ENCODE measurements around the gene SYNPO2. TPM values are rescaled to one million over a fixed set of nuclear protein-coding genes. Genes with fewer than 3 reads are reported as not detected.
"Not testable (repeated sequence)": the region's sequence is repeated elsewhere in the genome, so short reads cannot be mapped to it uniquely, and the experiment has no call there.

Gene SYNPO2
- total RNA-seq, 2 experiments from 2014 or later = 1.2 to 1.4 TPM

DNA sequence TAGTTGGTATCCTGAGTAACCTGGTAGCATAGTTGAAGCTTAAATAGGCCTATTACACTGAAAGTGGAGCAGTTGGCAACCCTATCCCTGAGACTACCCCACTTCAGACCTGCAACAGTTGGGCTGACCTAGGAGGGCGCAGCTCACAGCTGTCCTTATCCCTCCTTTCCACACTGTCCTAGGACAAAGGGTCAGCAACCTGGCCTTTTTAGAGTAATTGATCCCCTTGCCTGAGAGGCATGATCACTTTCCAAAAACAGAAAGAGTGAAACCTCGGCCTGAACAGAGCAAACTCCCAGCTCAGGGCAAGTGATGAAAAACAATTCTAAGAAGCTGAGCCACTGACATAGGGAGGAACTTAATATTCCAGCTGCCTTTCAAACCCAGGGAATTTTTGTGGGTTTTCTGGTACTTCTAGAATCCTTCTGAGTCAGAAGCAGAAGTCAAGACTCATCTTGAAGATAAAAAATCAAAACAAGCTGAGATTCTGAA lies 152.1 kb downstream of the SYNPO2 start:
- H3K4me3 Mint-ChIP-seq = no peak overlapping the region
- no peaks in the 10 kb centered on the region for H3K36me3 Mint-ChIP-seq (ENCODE audit: low read depth)
- ChIA-PET POLR2A (no interaction called here), CTCF (interaction anchor here (0.7 to 1.9 kb wide), 4 partner anchors 9 to 65 kb away, joined by 3 to 6 read pairs (median 3); no protein-coding TSS in a partner anchor)
- H3K27me3 Mint-ChIP-seq = no peaks in the 10 kb centered on the region
- H3K9me3 Mint-ChIP-seq = no peaks in the 10 kb centered on the region
- H3K27ac Mint-ChIP-seq = no peak overlapping the region
- H3K4me1 Mint-ChIP-seq = peaks cover 10% of the 10 kb centered on the region
- no peak for DNase-seq

DNA sequence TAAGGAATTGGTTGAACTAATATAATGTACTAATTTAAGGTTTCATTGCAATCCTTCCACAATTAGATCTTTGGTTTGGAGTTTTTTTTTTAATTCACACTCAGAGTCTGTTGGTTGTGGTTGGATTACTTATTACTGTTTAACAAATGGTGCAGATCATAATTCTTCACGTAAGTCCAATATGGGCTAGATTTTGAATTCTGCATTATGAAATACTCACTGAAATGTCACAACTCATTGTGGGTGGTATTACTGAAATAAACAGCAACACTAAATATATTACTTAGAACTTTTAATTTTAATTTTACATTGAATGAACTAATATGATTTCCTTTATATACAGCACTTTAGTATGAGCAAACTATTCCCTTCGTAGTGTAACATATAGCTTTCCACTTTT lies 152.7 kb downstream of the SYNPO2 start:
- no peak for DNase-seq
- H3K4me1 Mint-ChIP-seq = peaks cover 10% of the 10 kb centered on the region
- ChIA-PET POLR2A (no interaction called here), CTCF (interaction anchor here (0.7 to 1.9 kb wide), 4 partner anchors 10 to 65 kb away, joined by 3 to 6 read pairs (median 3); no protein-coding TSS in a partner anchor)
- no peak overlapping the region for H3K4me3 Mint-ChIP-seq
- no peaks in the 10 kb centered on the region for H3K27me3 Mint-ChIP-seq
- no peaks in the 10 kb centered on the region for H3K9me3 Mint-ChIP-seq
- no peak overlapping the region for H3K27ac Mint-ChIP-seq
- H3K36me3 Mint-ChIP-seq (ENCODE audit: low read depth) = no peaks in the 10 kb centered on the region

DNA sequence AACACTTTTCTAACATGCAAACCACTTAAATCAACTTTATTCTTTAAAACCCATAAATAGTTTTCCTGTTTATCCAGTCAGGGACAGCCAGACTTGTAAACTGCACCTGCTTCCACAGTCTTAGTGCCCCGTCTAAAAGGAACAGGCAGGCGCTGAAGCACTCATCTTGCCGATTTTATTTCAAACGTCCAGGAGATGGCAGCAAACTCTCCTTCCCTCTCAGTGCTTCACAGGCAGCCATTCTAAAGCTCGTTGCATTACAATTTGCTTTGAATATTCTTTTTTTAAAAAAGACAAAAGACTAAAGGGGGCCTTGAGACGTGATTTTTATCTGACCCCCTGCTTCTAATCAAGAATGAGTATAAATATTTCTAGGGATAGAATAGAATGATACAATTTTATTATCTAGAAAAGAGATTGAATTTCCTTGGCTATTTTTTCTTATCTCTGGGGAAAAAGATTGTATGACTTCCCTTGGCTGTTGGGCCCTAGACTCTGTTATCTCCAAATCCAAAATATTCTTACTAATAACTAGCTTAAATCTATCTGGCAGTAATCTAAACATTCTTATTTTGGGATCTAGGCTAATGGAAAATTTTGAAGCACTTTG lies 153.4 kb downstream of the SYNPO2 start:
- Mint-ChIP-seq H3K4me1 (peaks cover 10% of the 10 kb centered on the region), H3K27ac (no peak overlapping the region), H3K27me3 (no peaks in the 10 kb centered on the region), H3K9me3 (no peaks in the 10 kb centered on the region), H3K4me3 (no peak overlapping the region), H3K36me3 (ENCODE audit: low read depth) (no peaks in the 10 kb centered on the region)
- CTCF ChIA-PET = interaction anchor here (1.1 kb wide), 1 partner anchor 66 kb away, joined by 3 read pairs; no protein-coding TSS in a partner anchor
- POLR2A ChIA-PET = no interaction called here
- DNase-seq = peak; percentile 73

DNA sequence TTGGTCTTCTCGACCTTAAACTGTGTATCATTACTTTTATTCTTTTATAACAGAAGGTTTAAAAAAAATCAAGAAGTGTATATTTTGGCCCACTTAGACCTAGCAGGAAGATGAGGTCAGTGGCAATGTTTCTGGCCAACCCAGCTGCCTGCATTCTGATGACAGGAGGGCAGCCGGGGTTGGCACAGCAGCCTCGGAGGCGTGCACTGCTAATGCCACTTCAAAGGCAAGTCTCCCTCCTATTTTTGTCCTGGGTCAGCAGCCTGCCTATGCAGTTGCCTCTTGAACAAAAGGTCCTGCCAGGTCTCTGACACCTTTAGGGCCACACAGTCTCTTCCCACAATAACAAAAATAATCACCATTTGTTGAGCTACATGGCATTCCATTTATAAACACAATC lies 157.6 kb downstream of the SYNPO2 start:
- ChIA-PET CTCF (no interaction called here), POLR2A (no interaction called here)
- H3K9me3 Mint-ChIP-seq = no peaks in the 10 kb centered on the region
- H3K4me1 Mint-ChIP-seq = peaks cover 4% of the 10 kb centered on the region
- no peak for DNase-seq
- no peak overlapping the region for H3K27ac Mint-ChIP-seq
- no peak overlapping the region for H3K4me3 Mint-ChIP-seq
- no peaks in the 10 kb centered on the region for H3K36me3 Mint-ChIP-seq (ENCODE audit: low read depth)
- peaks cover 7% of the 10 kb centered on the region for H3K27me3 Mint-ChIP-seq

DNA sequence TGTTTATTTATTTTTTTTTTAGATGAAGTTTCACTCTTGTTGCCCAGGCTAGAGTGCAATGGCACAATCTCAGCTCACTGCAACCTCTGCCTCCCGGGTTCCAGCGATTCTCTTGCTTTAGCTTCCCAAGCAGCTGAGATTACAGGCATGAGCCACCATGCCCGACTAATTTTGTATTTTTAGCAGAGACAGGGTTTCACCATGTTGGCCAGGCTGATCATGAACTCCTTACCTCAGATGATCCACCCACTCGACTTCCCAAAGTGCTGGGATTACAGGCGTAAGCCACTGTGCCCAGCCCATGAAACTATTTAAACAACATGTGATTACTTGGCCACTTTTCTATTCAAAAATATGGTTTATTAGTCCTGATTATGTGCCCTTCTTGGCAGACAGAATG lies 158.4 kb downstream of the SYNPO2 start:
- DNase-seq; POLR2A ChIA-PET; H3K9me3 Mint-ChIP-seq; H3K27ac Mint-ChIP-seq; CTCF ChIA-PET; H3K4me3 Mint-ChIP-seq; H3K27me3 Mint-ChIP-seq; H3K4me1 Mint-ChIP-seq; H3K36me3 Mint-ChIP-seq (ENCODE audit: low read depth): not testable (repeated sequence)

DNA sequence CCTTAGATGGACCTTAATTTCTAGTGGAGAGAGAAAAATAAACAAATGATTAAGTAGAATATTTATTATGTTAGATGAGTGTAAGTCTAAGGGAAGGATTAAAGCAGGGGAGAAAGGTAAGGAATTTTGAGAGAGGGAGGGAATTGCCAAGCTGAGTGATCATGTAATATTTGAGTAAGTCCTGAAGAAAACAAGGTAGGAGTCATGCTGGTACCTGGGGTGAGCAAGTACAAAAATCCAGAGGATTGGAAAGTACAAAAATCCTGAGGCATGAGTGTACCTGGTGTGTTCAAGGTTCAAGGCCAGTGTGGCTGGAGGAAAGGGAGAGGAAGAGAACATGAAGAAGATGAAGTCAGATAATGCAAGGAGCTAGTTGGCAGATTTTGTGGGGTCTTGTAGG lies 159.8 kb downstream of the SYNPO2 start:
- peaks cover 7% of the 10 kb centered on the region for H3K27me3 Mint-ChIP-seq
- no peak for DNase-seq
- ChIA-PET POLR2A (no interaction called here), CTCF (no interaction called here)
- no peak overlapping the region for H3K4me3 Mint-ChIP-seq
- no peaks in the 10 kb centered on the region for H3K9me3 Mint-ChIP-seq
- H3K4me1 Mint-ChIP-seq = no peaks in the 10 kb centered on the region
- no peak overlapping the region for H3K27ac Mint-ChIP-seq
- no peaks in the 10 kb centered on the region for H3K36me3 Mint-ChIP-seq (ENCODE audit: low read depth)

DNA sequence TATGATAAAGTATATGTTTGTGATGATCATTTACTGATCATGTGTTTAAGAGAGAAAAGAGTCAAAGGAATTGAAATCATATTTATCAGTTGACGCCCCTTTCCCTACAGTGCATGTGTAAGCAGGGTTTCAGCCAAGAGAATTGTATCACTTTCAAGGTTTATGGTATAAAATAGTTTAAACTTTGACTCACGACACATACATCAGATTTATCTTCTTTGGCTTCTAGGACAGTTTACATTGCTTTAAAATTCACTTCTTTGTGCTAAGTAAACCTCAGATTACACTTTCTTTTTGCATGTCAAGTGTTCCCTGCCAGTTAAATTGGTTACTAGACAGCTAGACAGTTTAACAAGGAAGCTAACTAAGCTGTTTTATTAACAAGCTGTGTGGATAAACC lies 160.7 kb downstream of the SYNPO2 start:
- no peaks in the 10 kb centered on the region for H3K36me3 Mint-ChIP-seq (ENCODE audit: low read depth)
- H3K4me1 Mint-ChIP-seq = no peaks in the 10 kb centered on the region
- H3K27me3 Mint-ChIP-seq = peaks cover 7% of the 10 kb centered on the region
- ChIA-PET POLR2A (no interaction called here), CTCF (no interaction called here)
- no peak overlapping the region for H3K4me3 Mint-ChIP-seq
- H3K27ac Mint-ChIP-seq = no peak overlapping the region
- no peak for DNase-seq
- H3K9me3 Mint-ChIP-seq = no peaks in the 10 kb centered on the region

DNA sequence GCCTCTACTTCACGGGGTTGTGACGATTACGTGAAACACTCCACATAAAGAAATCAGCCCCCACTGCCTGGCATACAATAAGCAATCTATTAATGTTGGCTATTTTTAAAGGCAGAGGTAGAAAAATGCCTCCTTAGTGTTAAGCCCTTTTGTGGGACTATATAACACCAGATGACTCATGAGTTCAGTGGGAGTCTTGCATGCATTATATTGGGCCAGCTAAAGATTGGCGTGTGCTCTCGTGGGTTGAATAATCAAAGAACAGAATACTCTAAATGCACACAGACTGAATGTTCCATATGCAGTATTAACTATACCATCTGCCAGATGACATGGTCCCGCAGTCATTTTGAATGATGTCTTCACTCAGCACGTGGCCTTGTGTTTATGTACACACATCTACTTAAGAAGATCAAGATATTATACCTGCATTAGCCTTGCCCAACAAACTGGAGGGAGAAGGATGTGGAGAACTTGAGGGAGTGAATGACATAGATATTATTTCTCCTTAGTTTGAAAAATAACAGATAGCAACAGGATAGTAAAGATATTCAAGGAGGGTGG lies 162.0 kb downstream of the SYNPO2 start:
- H3K9me3 Mint-ChIP-seq = no peaks in the 10 kb centered on the region
- no peaks in the 10 kb centered on the region for H3K4me1 Mint-ChIP-seq
- ChIA-PET CTCF (no interaction called here), POLR2A (no interaction called here)
- no peaks in the 10 kb centered on the region for H3K36me3 Mint-ChIP-seq (ENCODE audit: low read depth)
- H3K27me3 Mint-ChIP-seq = peaks cover 7% of the 10 kb centered on the region
- H3K27ac Mint-ChIP-seq = no peak overlapping the region
- no peak for DNase-seq
- no peak overlapping the region for H3K4me3 Mint-ChIP-seq

DNA sequence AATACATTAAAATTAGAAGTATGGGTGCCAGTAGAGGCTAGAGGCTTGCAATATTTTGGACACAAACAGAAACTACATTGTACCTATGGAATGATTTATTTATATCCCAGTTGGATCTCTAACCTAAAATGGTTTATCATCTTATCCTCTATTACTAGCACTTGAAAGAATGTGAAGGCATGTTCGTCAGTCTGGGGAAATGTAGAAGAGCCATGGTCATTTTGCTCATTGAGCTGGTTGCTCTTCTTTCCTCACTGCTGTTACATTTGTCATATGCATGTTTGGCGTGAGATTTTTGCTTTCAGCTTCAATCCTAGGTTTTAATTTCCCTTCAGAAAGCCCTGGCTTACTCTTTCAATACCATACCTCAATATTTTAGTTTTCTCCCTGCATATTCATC lies 164.6 kb downstream of the SYNPO2 start:
- H3K36me3 Mint-ChIP-seq (ENCODE audit: low read depth) = no peaks in the 10 kb centered on the region
- no peak for DNase-seq
- POLR2A ChIA-PET = no interaction called here
- H3K4me3 Mint-ChIP-seq = no peak overlapping the region
- H3K9me3 Mint-ChIP-seq = no peaks in the 10 kb centered on the region
- H3K4me1 Mint-ChIP-seq = no peaks in the 10 kb centered on the region
- CTCF ChIA-PET = no interaction called here
- H3K27me3 Mint-ChIP-seq = peaks cover 5% of the 10 kb centered on the region
- H3K27ac Mint-ChIP-seq = no peak overlapping the region

DNA sequence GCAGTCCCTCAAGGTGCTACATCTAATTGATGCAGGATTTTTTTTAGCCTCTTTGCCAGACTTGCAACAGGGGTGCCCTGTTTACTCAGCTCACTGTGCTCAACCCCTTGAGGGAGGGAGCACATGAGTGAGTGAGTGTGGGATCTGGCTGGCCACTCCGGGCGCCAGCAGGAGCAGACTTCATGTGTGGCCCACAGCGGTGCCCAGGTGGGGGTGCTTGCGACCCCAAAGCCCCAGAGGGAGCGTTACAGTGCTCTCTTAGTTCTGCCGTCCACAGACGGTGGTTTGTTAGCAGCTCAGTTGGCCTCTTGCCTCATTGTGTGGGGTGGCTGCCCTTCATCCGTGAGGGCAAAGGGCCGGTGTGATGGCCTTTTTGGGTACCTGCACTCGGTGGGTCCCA lies 165.3 kb downstream of the SYNPO2 start:
- DNase-seq = no peak
- POLR2A ChIA-PET = no interaction called here
- Mint-ChIP-seq H3K27me3 (no peaks in the 10 kb centered on the region), H3K4me1 (no peaks in the 10 kb centered on the region), H3K36me3 (ENCODE audit: low read depth) (no peaks in the 10 kb centered on the region), H3K9me3 (no peaks in the 10 kb centered on the region), H3K4me3 (no peak overlapping the region), H3K27ac (no peak overlapping the region)
- CTCF ChIA-PET = no interaction called here

DNA sequence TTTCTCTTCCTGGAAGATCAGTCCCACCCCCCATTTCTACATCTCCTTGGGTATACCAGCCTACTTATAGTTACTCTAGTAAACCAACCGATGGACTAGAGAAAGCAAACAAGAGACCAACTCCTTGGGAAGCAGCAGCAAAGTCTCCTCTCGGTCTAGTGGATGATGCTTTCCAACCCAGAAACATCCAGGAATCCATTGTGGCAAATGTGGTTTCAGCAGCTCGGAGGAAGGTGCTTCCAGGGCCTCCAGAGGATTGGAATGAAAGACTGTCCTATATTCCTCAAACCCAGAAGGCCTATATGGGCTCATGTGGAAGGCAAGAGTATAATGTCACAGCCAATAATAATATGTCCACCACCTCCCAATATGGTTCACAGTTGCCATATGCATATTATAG lies 168.8 kb downstream of the SYNPO2 start:
- no peak for DNase-seq
- H3K9me3 Mint-ChIP-seq = no peaks in the 10 kb centered on the region
- ChIA-PET CTCF (no interaction called here), POLR2A (no interaction called here)
- no peaks in the 10 kb centered on the region for H3K36me3 Mint-ChIP-seq (ENCODE audit: low read depth)
- no peak overlapping the region for H3K27ac Mint-ChIP-seq
- no peak overlapping the region for H3K4me3 Mint-ChIP-seq
- no peaks in the 10 kb centered on the region for H3K4me1 Mint-ChIP-seq
- H3K27me3 Mint-ChIP-seq = no peaks in the 10 kb centered on the region

DNA sequence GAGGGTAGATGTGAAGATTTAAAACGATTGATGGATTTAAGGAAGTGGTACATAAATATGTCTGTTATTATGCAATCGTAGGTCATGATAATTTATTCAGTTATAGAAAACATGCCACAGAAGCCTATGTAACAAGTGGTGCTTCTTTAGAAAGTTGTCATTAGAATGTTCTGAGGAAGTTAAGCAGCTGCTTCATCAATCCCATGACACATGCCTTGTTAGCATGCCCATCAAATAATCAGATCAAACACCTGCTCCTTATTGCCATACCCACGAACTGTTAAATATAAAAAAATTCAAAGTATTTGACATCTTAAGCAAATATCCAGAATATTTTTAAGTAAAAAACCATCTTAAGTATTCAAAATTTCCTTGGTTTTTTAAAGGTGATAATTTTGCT lies 170.6 kb downstream of the SYNPO2 start:
- ChIA-PET CTCF (no interaction called here), POLR2A (no interaction called here)
- DNase-seq = no peak
- Mint-ChIP-seq H3K27me3 (no peaks in the 10 kb centered on the region), H3K9me3 (no peaks in the 10 kb centered on the region), H3K4me1 (no peaks in the 10 kb centered on the region), H3K36me3 (ENCODE audit: low read depth) (no peaks in the 10 kb centered on the region), H3K27ac (no peak overlapping the region), H3K4me3 (no peak overlapping the region)

DNA sequence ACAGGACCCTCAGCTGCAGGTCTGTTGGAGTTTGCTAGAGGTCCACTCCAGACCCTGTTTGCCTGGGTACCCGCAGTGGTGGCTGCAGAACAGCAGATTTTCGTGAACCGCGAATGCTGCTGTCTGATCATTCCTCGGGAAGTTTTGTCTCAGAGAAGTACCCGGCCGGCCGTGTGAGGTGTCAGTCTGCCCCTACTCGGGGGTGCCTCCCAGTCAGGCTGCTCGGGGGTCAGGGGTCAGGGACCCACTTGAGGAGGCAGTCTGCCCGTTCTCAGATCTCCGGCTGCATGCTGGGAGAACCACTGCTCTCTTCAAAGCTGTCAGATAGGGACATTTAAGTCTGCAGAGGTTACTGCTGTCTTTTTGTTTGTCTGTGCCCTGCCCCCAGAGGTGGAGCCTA lies 178.5 kb downstream of the SYNPO2 start:
- H3K36me3 Mint-ChIP-seq (ENCODE audit: low read depth); DNase-seq; H3K4me3 Mint-ChIP-seq; H3K27ac Mint-ChIP-seq; CTCF ChIA-PET; H3K4me1 Mint-ChIP-seq; H3K9me3 Mint-ChIP-seq; POLR2A ChIA-PET; H3K27me3 Mint-ChIP-seq: not testable (repeated sequence)

DNA sequence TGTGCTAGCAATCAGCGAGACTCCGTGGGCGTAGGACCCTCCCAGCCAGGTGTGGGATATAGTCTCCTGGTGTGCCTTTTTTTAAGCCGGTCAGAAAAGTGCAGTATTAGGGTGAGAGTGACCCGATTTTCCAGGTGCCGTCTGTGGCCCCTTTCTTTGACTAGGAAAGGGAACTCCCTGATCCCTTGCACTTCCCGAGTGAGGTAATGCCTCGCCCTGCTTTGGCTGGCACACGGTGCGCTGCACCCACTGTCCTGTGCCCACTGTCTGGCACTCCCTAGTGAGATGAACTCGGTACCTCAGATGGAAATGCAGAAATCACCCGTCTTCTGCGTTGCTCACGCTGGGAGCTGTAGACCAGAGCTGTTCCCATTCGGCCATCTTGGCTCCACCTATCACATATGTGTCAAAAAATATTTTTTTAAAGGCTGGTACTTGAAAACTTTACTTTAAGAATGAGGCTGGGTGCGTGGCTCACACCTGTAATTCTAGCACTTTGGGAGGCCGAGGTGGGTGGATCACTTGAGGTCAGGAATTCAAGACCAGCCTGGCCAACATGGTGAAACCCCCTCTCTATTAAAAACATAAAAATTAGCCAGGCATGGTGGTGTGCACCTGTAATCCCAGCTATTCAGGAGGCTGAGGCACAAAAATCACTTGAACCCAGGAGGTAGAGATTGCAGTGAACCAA lies 179.2 kb downstream of the SYNPO2 start:
- H3K36me3 Mint-ChIP-seq (ENCODE audit: low read depth); POLR2A ChIA-PET: not testable (repeated sequence)

More for the DNA sequence above, 179.2 kb downstream of the SYNPO2 start:
- DNase-seq, H3K27me3 Mint-ChIP-seq, CTCF ChIA-PET, H3K27ac Mint-ChIP-seq, H3K4me1 Mint-ChIP-seq, H3K4me3 Mint-ChIP-seq, H3K9me3 Mint-ChIP-seq: not testable (repeated sequence)
